Measurements from ENCODE around the gene HLA-C. TPM values are rescaled to one million over a fixed set of nuclear protein-coding genes. Genes with fewer than 3 reads are reported as not detected.

The HLA-C gene
- total and polyA plus RNA-seq, 2 donors (not counting 3 experiments of a cell fraction or from before 2014, with no cell fraction given) = 109 to 287 TPM

- H3K27ac ChIP-seq (ENCODE audit: insufficient read depth, low read depth, low read length) = no peak overlapping the region
- TF ChIP-seq CTCF (IDR thresholded peaks at IDR 0.05; ENCODE audit: extremely low read depth in 1 of 2, insufficient read depth in 1 of 2, low read depth in 1 of 2, low read length in 2 of 2) (no peak), EZH2 (IDR thresholded peaks at IDR 0.05; ENCODE audit: borderline replicate concordance, low read depth, low read length, severe bottlenecking) (peak; percentile 75), FOS (IDR thresholded peaks at IDR 0.05; ENCODE audit: borderline replicate concordance, insufficient read depth, low read length) (no peak), MYC (IDR thresholded peaks at IDR 0.05; ENCODE audit: low read depth, low read length) (no peak)
- H3K79me2 ChIP-seq (ENCODE audit: control insufficient read depth, insufficient read depth, low read length) = no peaks in the 10 kb centered on the region
- no peak for DNase-seq (ENCODE audit: low read depth, low spot score)
- no peaks in the 10 kb centered on the region for H3K36me3 ChIP-seq (ENCODE audit: control insufficient read depth in 2 of 2, extremely low read depth in 1 of 2, insufficient read depth in 2 of 2, low read length in 2 of 2)
- no peaks in the 10 kb centered on the region for H3K4me1 ChIP-seq (ENCODE audit: control insufficient read depth, extremely low read depth, insufficient read depth, low read length)
- H3K27me3 ChIP-seq (ENCODE audit: control insufficient read depth in 2 of 2, insufficient read depth in 2 of 2, low read length in 2 of 2) = peaks cover 44% of the 10 kb centered on the region in 2 experiments
- no peak overlapping the region for H2AFZ ChIP-seq (ENCODE audit: low read depth, low read length)
- no peaks in the 10 kb centered on the region for H4K20me1 ChIP-seq (replicated peaks; ENCODE audit: control insufficient read depth, extremely low read depth, insufficient read depth, low read length)
- no peak overlapping the region for H3K4me3 ChIP-seq (replicated peaks in 1 of 3; ENCODE audit: insufficient read depth in 1 of 3, low read depth in 1 of 3, low read length in 3 of 3)
- no peak overlapping the region for H3K9ac ChIP-seq (replicated peaks; ENCODE audit: extremely low read depth, insufficient read depth, low read length)
- intact Hi-C loops (cut with micrococcal nuclease) (no loop called here), dilution Hi-C loops (cut with MboI; ENCODE audit: extremely low pct_ligation_motif_present, low sequenced_read_pairs) (no loop called here)
- no peaks in the 10 kb centered on the region for H3K9me3 ChIP-seq (replicated peaks; ENCODE audit: control insufficient read depth, insufficient read depth, low read length)
- H3K4me2 ChIP-seq (ENCODE audit: insufficient read depth, low read length) = no peak overlapping the region
- H3K9me1 ChIP-seq (replicated peaks; ENCODE audit: control insufficient read depth, extremely low read depth, insufficient read depth, low read length) = no peaks in the 10 kb centered on the region
- FAIRE-seq = no peak
- no TSS peak for BruUV-seq (replicated peaks)
- CTCF ChIA-PET = interaction anchor here (0.7 to 3.2 kb wide), 4 partner anchors 9 to 59 kb away, joined by 3 to 11 read pairs (median 4); no protein-coding TSS in a partner anchor
- POLR2A ChIA-PET = no interaction called here
Measured at GRCh38 chr6:31308050-31308844, 36.4 kb upstream of the HLA-C start.

DNA sequence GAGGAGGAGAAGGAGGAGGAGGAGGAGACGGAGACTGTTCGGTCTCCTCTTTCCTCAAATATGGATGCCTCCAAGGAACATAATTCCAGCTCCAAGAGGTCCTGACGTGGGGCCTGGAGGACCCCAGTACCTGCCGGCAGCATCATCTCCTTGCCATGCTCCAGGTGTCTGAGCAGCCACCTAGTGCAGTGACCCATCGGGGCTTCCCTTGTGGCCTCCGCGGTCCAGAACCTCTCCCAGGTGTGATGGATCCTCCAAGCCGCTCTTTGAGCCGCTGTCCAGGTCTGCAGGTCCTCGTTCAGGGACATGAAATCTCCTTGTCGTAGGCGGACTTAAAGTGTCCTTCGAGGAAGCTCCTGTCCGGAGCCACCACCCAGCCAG, 35.8 kb upstream of the HLA-C start:
- no peaks in the 10 kb centered on the region for H3K9me3 ChIP-seq (replicated peaks; ENCODE audit: control insufficient read depth, insufficient read depth, low read length)
- no TSS peak for BruUV-seq (replicated peaks)
- H2AFZ ChIP-seq (ENCODE audit: low read depth, low read length) = no peak overlapping the region
- H3K36me3 ChIP-seq (ENCODE audit: control insufficient read depth in 2 of 2, extremely low read depth in 1 of 2, insufficient read depth in 2 of 2, low read length in 2 of 2) = no peaks in the 10 kb centered on the region
- no peak overlapping the region for H3K27ac ChIP-seq (ENCODE audit: insufficient read depth, low read depth, low read length)
- dilution Hi-C loops (cut with MboI; ENCODE audit: extremely low pct_ligation_motif_present, low sequenced_read_pairs) (no loop called here), intact Hi-C loops (cut with micrococcal nuclease) (no loop called here)
- no peak for DNase-seq (ENCODE audit: low read depth, low spot score)
- H3K4me3 ChIP-seq (replicated peaks in 1 of 3; ENCODE audit: insufficient read depth in 1 of 3, low read depth in 1 of 3, low read length in 3 of 3) = no peak overlapping the region
- H3K4me2 ChIP-seq (ENCODE audit: insufficient read depth, low read length) = no peak overlapping the region
- no peaks in the 10 kb centered on the region for H4K20me1 ChIP-seq (replicated peaks; ENCODE audit: control insufficient read depth, extremely low read depth, insufficient read depth, low read length)
- POLR2A ChIA-PET = no interaction called here
- H3K9ac ChIP-seq (replicated peaks; ENCODE audit: extremely low read depth, insufficient read depth, low read length) = no peak overlapping the region
- no peaks in the 10 kb centered on the region for H3K9me1 ChIP-seq (replicated peaks; ENCODE audit: control insufficient read depth, extremely low read depth, insufficient read depth, low read length)
- no peak for TF ChIP-seq JUN (IDR thresholded peaks at IDR 0.05; ENCODE audit: borderline replicate concordance, insufficient read depth, insufficient read length, low read depth)
- TF ChIP-seq CTCF (IDR thresholded peaks at IDR 0.05; ENCODE audit: extremely low read depth in 1 of 2, insufficient read depth in 1 of 2, low read depth in 1 of 2, low read length in 2 of 2) = no peak
- TF ChIP-seq EZH2 (IDR thresholded peaks at IDR 0.05; ENCODE audit: borderline replicate concordance, low read depth, low read length, severe bottlenecking) = no peak
- no peak for TF ChIP-seq POLR2A (IDR thresholded peaks at IDR 0.05; ENCODE audit: low read depth, low read length)
- no peak for TF ChIP-seq POLR2AphosphoS5 (IDR thresholded peaks at IDR 0.05; ENCODE audit: insufficient read depth, low read depth, low read length)
- no peak for FAIRE-seq
- CTCF ChIA-PET = no interaction called here
- H3K27me3 ChIP-seq (ENCODE audit: control insufficient read depth in 2 of 2, insufficient read depth in 2 of 2, low read length in 2 of 2) = peaks cover 40 to 41% of the 10 kb centered on the region in 2 experiments
- H3K79me2 ChIP-seq (ENCODE audit: control insufficient read depth, insufficient read depth, low read length) = no peaks in the 10 kb centered on the region
- no peaks in the 10 kb centered on the region for H3K4me1 ChIP-seq (ENCODE audit: control insufficient read depth, extremely low read depth, insufficient read depth, low read length)

Measured in endothelial cell of umbilical vein (primary cell).